CD4-positive, alpha-beta T cell treated with Interleukin-12 subunit alpha and Interleukin-12 subunit beta, for 1 hour (primary cell): ENCODE measurements around the gene SLC8A2.
"Not testable (repeated sequence)": the region's sequence is repeated elsewhere in the genome, so short reads cannot be mapped to it uniquely, and the experiment has no call there.

ENCODE experiments used
- DNase-seq: peaks from one replicate; pipeline ENCODE4 v3.0.0-alpha.2; 2020

SLC8A2 gene

DNA sequence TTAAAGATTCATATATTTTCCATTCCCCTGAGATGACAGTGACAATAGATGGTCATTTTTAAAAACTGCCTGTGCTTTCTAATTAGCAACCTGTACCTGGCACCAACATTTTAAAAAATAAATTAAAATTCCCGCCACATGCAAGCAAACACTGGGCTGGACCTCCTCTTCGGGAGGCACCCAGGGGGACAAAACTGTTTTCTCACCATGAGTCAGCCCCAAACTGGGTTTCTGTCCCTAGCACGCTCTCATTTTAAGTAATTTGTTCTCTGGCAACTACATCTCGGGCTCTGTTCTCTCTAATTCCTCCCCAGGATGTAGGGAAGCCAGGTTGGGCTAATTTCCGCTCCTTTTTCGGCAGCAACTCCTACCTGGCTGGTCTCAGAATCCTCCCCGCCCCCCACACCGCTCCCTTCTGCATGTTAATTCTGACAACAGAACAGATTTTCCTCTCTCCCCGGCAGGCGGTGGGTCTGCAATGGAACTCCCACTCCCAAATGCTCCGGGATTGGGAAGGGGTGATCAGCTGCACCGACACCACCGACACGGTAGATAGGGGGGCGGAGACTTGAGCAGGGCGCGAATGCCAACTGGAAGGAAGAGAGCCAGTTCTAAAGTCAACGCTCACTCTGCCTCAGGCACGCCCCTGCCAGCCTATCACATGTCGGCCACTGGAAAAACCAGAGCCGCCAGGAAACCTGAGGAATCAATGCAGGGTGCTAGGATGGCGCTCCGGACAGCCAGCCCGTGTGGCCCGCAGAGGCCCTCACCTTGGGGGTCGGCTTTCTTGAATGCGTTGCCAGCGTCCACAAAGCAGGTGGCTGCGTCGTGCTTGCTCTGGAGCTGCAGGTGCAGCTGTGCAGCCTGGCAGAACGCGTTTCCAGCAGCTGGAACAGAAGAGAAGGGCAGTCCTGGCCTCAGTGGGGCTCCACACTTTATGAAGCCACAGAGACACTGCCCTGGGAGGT is 28.5 kb upstream of the SLC8A2 start:
- no peak for DNase-seq

DNA sequence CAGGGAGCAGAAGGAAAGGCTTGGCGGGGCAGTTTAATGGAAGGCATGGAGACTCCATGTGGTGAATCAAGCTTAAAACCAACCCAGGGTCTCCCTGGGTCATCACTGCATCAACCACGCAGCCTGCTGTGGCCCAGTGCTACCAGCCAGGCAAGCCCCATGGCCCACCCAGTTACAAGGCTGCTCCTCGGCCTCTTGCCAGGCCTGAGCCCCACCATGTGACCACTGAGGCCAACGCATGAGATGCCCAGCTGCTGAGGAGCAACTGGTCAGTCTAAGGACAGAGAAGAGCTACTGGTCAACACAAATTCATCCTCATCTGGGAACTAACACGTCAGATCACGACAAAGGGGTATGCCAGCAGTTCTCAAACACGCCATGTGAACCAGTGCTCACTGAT is 27.7 kb upstream of the SLC8A2 start:
- no peak for DNase-seq

GRCh38 chr19:47498561-47498960 is 26.9 kb upstream of the SLC8A2 start:
- no peak for DNase-seq

- DNase-seq, result no peak
Measured at GRCh38 chr19:47497821-47498520, 26.3 kb upstream of the SLC8A2 start.

DNA sequence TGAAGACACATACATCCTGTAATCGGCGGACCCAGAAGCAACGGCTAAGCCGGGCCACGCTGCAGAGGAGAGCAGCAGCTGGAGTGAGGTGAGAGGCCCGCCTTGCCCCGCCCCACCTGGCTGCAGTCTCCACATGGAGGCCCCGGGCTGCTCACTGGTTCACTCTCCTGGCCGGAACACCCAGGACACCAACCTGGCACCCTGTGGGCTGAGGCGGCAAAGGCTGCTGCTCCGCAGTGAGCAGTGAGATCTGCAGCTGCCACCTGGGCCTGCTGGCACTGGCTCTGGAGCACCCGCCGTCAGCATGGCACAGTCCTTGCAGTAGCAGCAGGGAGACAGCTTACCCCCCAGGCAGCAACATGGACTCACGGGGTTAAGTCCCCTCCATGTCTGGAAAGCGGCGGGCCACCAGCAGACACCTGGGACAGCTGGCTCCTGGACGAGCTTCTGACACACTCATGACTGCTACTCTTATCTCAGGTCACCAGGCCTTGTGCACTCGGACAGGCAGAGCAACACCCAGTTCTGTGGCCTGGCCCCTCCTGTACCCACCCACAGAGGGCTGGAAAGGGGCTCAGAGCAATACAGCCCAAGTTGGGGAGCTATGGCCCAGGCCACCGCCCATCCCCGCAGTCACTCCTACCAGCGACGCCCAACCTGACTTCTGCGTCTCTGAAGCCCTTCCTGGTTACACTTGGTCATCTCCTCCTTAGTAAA is 25.5 kb upstream of the SLC8A2 start:
- DNase-seq, result no peak

DNA sequence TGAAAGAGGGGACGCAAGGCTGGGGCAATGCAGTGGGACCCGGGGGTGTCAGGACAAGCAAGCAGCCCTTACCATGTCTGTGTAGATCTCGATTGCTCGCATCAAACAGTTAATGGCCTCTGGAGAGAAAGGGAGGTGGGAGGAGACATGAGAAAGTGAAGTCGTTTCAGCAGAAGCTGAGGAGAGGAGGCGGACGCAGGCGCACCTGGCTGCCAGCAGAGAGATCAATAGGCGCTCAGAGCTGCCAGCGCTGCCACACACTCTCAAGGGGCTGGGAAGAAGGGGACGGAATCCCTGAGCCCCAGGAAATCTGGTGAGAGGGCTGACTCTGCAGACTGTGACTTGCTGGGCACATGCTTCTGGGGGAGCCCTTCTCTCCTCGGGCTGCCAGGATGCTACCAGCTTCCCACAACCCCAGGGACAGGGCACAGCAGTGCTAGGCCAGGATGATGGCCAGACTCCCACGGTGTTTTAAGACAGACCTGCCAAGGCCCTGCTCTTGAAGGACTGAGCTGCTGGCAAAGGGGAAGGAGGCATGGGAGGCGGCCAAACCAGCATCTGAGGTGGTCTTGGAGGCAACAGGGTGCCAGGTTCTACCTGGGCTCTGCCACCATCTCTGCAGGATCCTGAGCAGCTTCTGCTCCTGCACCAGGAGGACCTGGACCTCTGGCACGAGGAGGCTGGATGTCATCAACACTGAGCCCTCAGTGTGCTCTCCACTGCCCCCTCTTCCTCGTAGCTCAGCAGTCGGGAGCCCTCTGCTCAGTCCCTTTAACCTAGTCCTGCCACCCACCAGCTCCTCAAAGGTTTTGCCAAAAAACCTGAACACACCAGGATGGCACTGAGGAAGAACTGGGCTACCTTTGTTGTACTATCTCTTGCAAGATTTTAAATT is 24.0 kb upstream of the SLC8A2 start:
- DNase-seq, result no peak

DNA sequence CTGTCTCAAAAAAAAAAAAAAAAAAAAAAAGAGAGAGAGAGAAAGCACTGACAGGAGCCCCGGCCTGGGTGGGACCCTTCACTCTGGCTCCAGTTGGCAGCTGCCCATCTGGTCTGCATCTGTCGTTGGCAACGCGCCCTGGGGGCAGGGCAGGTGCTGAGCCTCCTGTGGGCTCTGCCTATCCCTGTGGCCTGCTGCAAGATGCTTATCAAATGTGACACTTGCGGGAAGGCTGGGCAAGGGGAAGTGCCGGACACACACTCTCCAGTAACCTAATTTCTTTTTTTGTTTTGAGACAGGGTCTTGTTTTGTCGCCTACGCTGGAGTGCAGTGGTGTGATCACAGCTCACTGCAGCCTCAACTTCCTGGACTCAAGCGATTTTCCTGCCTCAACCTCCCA is 23.0 kb upstream of the SLC8A2 start:
- no peak for DNase-seq

DNA sequence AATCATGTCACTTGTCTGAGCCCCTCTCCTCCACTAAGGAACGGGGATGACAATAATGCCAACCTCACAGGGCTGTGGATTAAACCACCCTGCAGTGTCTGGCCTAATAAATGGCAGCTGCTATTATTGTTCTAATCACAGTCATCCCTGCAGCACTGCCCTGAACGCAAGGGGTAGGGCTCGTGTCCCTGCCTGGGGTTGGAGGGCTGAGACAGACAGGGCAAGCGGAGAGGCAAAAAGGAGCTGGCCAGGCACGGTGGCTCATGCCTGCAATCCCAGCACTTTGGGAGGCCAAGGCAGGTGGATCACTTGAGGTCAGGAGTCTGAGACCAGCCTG is 22.5 kb upstream of the SLC8A2 start:
- no peak for DNase-seq

DNA sequence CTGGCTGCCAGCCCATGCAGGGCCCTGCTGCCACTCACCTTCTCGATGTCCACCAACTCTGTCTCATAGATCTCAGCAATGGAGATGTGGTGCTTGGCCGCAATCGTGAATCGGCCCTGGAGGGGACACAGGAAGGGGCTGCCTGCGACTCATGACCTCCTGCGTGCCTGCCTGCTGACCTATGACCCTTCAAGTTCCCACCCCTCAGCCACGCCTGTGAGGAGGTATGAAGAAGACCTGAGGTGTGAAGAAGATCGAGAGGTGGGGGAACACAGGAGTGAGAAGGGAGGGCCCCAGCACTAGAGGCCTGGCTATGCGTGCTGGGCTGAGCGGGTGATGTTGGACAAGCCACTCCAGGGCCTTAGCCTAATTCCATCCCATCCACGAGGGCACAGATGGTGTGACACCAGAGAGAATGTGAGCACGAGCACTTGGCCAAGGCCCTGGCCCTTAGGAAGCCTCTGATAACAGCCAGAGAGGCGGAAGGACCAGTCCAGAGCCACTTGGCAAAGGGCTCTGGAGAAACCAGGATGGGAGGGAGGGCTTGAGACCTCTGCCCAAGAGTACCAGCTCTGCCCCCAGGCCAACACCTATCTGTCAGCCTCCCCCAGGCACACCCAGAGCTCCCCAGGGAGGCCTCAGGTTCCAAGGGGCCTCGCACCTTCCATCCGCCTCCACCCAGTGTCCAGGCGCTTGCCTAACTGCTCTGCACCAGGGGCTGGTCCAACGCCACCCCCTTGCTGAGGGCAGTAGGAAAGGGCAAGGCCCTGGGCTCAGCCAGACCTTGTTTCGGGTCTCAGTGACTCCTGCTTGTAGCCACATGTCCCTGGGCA is 21.9 kb upstream of the SLC8A2 start:
- DNase-seq, result no peak

- no peak for DNase-seq
Measured at GRCh38 chr19:47492571-47493377, 21.1 kb upstream of the SLC8A2 start.

DNA sequence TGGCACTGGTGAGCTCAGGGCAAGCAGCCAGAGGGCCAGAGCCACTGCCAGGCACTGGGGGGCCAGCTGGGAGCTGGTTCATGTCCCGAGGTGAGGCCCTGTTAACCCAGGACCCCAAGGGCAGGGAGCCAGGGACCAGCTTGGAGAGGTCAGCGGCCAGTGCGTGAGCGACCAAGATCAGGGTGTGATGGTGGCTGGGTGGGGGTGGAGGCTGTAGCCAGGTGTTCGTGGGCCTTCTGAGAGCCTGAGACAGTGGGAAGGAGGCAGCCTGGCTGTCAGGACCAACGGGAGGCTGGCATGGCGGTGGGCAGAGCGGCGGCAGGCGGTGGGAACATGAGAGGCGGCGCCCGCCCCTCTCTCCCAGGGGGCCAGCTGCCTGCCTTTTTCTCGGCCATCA is 20.4 kb upstream of the SLC8A2 start:
- DNase-seq, result no peak

DNA sequence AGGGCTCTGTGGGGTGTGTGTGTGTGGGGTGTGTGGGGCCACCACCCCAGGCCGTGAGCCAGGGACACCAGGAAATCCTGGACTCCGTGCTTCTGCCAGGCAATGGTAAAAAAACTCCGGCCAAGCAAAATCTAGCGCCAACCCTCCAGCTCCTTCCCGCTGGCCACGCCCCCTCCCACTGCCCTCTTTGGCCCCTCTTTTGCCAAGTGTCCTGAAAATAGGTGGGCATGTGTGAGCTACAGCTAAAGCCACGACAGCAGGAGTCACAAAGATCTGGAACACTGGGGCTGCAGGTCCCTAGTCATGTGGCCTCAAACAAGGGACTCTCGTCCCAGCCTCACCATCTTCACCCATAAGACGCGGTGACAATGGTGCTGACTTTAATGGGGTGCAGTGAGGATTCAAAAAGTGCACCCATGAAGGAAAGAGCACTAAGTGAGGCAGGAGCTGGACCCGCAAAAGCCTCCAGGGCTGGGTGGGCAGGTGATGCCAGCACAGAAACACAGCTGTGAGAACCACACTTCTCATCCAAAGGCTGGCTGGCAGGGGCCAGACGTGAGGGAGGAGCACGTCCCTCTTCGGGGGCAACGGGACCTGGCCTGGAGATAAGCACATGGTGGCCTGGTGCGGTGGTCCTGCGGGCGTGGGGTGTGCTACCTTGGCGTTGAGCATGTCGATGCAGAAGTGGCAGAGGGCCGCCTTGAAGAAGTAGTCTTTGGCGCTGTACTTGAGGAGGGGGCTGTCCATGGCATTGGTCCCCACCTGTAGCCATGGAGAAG is 19.9 kb upstream of the SLC8A2 start:
- DNase-seq, result no peak

DNA sequence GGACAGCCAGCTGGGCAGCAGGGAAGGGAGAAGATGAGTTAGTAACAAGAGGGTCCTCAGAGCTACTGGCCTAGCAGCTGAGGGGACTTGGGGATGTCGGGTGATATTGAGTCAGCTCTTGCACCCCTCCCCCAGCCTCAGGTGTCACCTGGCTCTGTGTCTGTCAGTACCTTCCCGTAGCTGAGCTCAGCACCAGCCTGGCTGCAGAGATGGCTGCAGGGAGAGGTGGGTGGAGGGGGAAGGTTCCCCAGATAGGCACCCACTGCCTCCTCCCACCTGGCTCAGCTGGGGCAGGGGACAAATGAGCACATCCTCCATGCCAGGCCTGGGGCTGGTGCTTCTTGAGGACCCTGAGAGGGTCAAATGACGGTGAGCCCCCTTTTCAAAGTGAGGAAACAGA is 19.2 kb upstream of the SLC8A2 start:
- DNase-seq, result no peak

DNA sequence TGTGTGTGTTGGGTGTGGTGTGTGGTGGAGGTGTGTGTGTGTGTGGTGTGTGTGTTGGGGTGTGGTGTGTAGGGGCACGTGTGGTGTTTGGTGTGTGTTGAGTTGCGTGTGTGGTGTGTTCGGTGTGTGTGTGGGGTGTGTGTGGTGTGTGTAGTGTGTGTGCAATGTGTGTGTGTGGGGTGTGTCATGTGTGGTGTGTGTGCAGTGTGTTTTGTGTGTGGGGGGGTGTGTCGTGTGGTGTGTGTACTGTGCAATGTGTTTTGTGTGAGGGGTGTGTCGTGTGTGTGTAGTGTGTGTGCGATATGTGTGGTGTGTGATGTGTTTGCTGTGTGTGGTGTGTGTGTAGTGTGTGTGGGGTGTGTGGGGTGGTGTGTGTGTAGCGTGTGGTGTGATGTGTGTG is 18.3 kb upstream of the SLC8A2 start:
- DNase-seq, result no peak

DNA sequence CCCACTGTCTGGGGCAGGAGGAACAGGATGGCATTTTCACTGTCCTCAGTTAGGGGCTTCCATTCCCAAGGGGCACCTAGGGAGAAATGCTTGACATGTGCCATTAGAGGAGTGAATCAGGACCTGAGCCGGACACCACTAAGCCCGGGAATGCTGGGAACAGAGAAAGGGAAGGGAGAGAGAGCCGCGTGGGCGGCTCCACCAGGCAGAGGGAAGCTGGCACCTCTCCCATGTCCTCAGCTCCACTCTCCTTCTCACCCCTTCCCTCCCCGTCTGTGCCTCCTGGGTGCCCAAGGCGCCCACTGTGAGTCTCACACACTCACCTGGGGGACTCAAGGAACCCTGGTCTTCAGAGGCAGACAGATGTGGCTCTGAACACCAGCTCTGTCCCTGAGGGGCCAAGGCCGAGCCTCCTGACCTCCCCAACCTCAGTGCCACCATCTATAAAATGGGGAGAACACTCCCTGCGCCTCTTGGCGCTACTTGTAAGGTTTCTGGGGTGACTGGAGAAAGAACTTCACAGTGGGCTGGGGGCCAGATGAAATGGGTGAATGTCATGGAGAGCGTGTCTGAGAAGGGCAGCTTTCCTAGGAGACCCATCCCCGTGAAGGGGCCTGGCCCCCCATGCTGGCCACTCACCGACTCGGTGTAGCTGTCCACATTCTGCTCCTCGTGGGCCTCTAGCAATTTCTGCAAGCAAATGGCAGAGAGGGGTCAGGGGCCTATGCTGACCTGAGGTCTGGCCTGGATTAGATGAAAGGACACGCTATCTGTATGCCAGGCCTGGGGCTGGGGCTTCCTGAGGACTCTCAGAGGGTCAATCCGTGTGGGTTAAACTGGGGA is 17.6 kb upstream of the SLC8A2 start:
- DNase-seq, result no peak

DNA sequence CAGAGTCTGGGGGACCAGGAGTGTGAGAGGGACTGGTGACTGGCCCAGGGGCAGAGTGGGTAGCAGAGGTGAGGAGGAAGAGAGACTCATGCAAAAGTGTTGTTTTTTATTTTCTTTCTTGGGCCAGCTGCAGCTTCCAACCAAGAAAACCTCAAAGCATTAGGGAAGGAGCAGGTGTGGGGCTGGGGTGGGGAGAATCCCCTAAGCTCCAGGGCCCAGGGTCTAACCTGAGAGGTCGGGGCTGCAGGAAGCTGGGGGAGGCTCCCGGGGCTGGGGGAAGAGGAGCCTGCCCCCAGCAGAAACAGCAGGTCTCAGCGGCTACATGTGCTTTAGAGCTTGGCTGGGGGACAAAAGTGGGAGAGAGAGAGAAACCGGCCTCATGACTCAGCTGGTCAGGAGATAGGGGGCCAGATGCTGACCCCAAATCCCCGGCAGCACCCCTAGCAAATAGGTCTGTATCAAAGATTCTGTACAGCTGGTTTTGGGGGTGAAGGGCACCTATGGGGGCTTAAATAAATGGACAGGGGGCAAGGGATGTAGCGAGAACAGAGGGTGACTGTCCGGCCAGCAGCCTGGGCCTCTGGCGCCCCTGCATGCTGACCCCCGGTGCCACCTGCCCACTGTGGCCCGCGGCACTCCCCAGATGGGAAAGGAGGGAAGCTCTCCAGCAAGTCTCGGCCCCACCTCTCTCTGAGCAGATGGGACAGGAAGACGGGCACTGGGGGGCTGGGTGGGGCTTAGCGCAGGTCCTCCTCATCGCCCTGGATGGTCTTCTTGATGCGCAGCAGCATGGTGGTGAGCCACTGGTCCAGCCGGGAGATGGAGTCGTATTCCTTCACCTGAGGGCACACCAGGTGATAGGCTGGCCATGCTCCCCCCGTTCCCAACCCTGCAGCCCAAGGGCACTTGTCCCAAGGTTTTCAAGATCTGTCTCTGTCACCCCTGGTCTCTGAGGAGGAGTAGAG is 16.1 kb upstream of the SLC8A2 start:
- DNase-seq, result no peak

- no peak for DNase-seq
Measured at GRCh38 chr19:47486900-47487299, 15.2 kb upstream of the SLC8A2 start.

GRCh38 chr19:47486220-47486619 is 14.5 kb upstream of the SLC8A2 start:
- not testable (repeated sequence) for DNase-seq
